Measurements from ENCODE around the gene RAB22A. TPM values are rescaled to one million over a fixed set of nuclear protein-coding genes. Genes with fewer than 3 reads are reported as not detected.

The RAB22A gene
- total RNA-seq, 1 donor from 2014 or later, result 15.5 TPM

GRCh38 chr20:58331961-58332551 lies 22.5 kb downstream of the RAB22A start:
- Mint-ChIP-seq H3K4me1 (no peaks in the 10 kb centered on the region), H3K36me3 (ENCODE audit: low read depth) (peaks cover 10% of the 10 kb centered on the region), H3K27me3 (ENCODE audit: low read depth) (no peaks in the 10 kb centered on the region), H3K4me3 (no peak overlapping the region), H3K9me3 (no peaks in the 10 kb centered on the region), H3K27ac (ENCODE audit: unreplicated experiment) (no peak overlapping the region)
- TF ChIP-seq CTCF (conservative IDR thresholded peaks at IDR 0.05), result no peak
- no peak for DNase-seq (ENCODE audit: low read depth, low spot score)

GRCh38 chr20:58339741-58340140 lies 30.2 kb downstream of the RAB22A start:
- H3K36me3 Mint-ChIP-seq (ENCODE audit: low read depth), result peaks cover 24% of the 10 kb centered on the region
- H3K9me3 Mint-ChIP-seq, result peaks cover 11% of the 10 kb centered on the region
- no peak overlapping the region for H3K4me3 Mint-ChIP-seq
- TF ChIP-seq CTCF (conservative IDR thresholded peaks at IDR 0.05), result no peak
- peaks cover 11% of the 10 kb centered on the region for H3K4me1 Mint-ChIP-seq
- H3K27ac Mint-ChIP-seq (ENCODE audit: unreplicated experiment), result peak overlapping the region; percentile 22
- no peak for DNase-seq (ENCODE audit: low read depth, low spot score)
- no peaks in the 10 kb centered on the region for H3K27me3 Mint-ChIP-seq (ENCODE audit: low read depth)

GRCh38 chr20:58340151-58340550 lies 30.6 kb downstream of the RAB22A start:
- Mint-ChIP-seq H3K27ac (ENCODE audit: unreplicated experiment) (no peak overlapping the region), H3K4me3 (no peak overlapping the region), H3K4me1 (peaks cover 11% of the 10 kb centered on the region), H3K36me3 (ENCODE audit: low read depth) (peaks cover 24% of the 10 kb centered on the region), H3K9me3 (peaks cover 11% of the 10 kb centered on the region), H3K27me3 (ENCODE audit: low read depth) (no peaks in the 10 kb centered on the region)
- DNase-seq (ENCODE audit: low read depth, low spot score), result no peak
- no peak for TF ChIP-seq CTCF (conservative IDR thresholded peaks at IDR 0.05)

GRCh38 chr20:58340853-58341252 lies 31.3 kb downstream of the RAB22A start:
- H3K4me3 Mint-ChIP-seq, result no peak overlapping the region
- H3K36me3 Mint-ChIP-seq (ENCODE audit: low read depth), result peaks cover 27% of the 10 kb centered on the region
- peaks cover 11% of the 10 kb centered on the region for H3K4me1 Mint-ChIP-seq
- peak overlapping the region; percentile 10 for H3K27ac Mint-ChIP-seq (ENCODE audit: unreplicated experiment)
- H3K9me3 Mint-ChIP-seq, result peaks cover 11% of the 10 kb centered on the region
- TF ChIP-seq CTCF (conservative IDR thresholded peaks at IDR 0.05), result no peak
- DNase-seq (ENCODE audit: low read depth, low spot score), result no peak
- no peaks in the 10 kb centered on the region for H3K27me3 Mint-ChIP-seq (ENCODE audit: low read depth)

- H3K9me3 Mint-ChIP-seq, result peaks cover 11% of the 10 kb centered on the region
- no peak for DNase-seq (ENCODE audit: low read depth, low spot score)
- peaks cover 11% of the 10 kb centered on the region for H3K4me1 Mint-ChIP-seq
- TF ChIP-seq CTCF (conservative IDR thresholded peaks at IDR 0.05), result no peak
- no peak overlapping the region for H3K27ac Mint-ChIP-seq (ENCODE audit: unreplicated experiment)
- peaks cover 34% of the 10 kb centered on the region for H3K36me3 Mint-ChIP-seq (ENCODE audit: low read depth)
- H3K4me3 Mint-ChIP-seq, result no peak overlapping the region
- H3K27me3 Mint-ChIP-seq (ENCODE audit: low read depth), result no peaks in the 10 kb centered on the region
These were observed 32.8 kb downstream of the RAB22A start for GRCh38 chr20:58342104-58342945.
